Hepatocyte (in vitro differentiated cells): ENCODE data around the gene ZNF423. TPM values are rescaled to one million over a fixed set of nuclear protein-coding genes. Genes with fewer than 3 reads are reported as not detected.

Source experiments
- DNase-seq: peaks from one replicate; pipeline ENCODE4 v3.0.0-alpha.2; 2016; ENCODE audit warnings: low spot score
- H2AFZ ChIP-seq: fragments of 200-600 bp; sonication (generic); 2 replicates; pipeline ENCODE4 v1.6.0; 2016; ENCODE audit warnings: antibody characterized with exemption, mild to moderate bottlenecking
- H3K27ac ChIP-seq: fragments of 200-600 bp; sonication (generic); 2 replicates; pipeline ENCODE4 v1.5.1; 2016; ENCODE audit warnings: mild to moderate bottlenecking
- H3K27me3 ChIP-seq: fragments of 200-600 bp; sonication (generic); 2 replicates; pipeline ENCODE4 v1.6.1; 2016
- H3K36me3 ChIP-seq: fragments of 200-600 bp; sonication (generic); replicated peaks from 2 replicates; pipeline ENCODE4 v1.5.1; 2016; ENCODE audit warnings: low read depth; ENCODE audit not compliant: insufficient read depth
- H3K4me1 ChIP-seq: fragments of 200-600 bp; sonication (generic); 2 replicates; pipeline ENCODE4 v1.5.1; 2016; ENCODE audit warnings: mild to moderate bottlenecking, moderate library complexity; ENCODE audit not compliant: insufficient read depth
- H3K4me2 ChIP-seq: fragments of 200-600 bp; sonication (generic); 2 replicates; pipeline ENCODE4 v1.6.0; 2016
- H3K4me3 ChIP-seq: fragments of 200-600 bp; sonication (generic); 2 replicates; pipeline ENCODE4 v1.5.1; 2016; ENCODE audit warnings: mild to moderate bottlenecking
- H3K79me2 ChIP-seq: fragments of 200-600 bp; sonication (generic); 2 replicates; pipeline ENCODE4 v1.6.0; 2017; ENCODE audit warnings: mild to moderate bottlenecking
- H3K9me2 ChIP-seq: fragments of 200-600 bp; sonication (generic); replicated peaks from 2 replicates; pipeline ENCODE4 v1.6.0; 2017; ENCODE audit warnings: mild to moderate bottlenecking; ENCODE audit not compliant: insufficient read depth
- H3K9me3 ChIP-seq: fragments of 200-600 bp; sonication (generic); 2 replicates; pipeline ENCODE4 v1.5.1; 2016; ENCODE audit warnings: low read depth, mild to moderate bottlenecking
- H4K20me1 ChIP-seq: fragments of 200-600 bp; sonication (generic); 2 replicates; pipeline ENCODE4 v1.6.0; 2016; ENCODE audit warnings: mild to moderate bottlenecking; ENCODE audit not compliant: insufficient read depth, poor library complexity, severe bottlenecking
- CTCF ChIP-seq: fragments of 200-600 bp; sonication (generic); IDR thresholded peaks from 2 replicates; pipeline ENCODE4 v1.5.1; 2016; ENCODE audit warnings: antibody characterized with exemption, mild to moderate bottlenecking; ENCODE audit not compliant: poor library complexity
- EZH2 ChIP-seq: fragments of 200-600 bp; sonication (generic); IDR thresholded peaks from 2 replicates; pipeline ENCODE4 v1.6.1; 2016; ENCODE audit warnings: antibody characterized with exemption, mild to moderate bottlenecking, borderline replicate concordance
- EZH2phosphoT487 ChIP-seq: fragments of 200-600 bp; sonication (generic); IDR thresholded peaks from one replicate; pipeline ENCODE4 v1.6.1; 2018; ENCODE audit warnings: antibody characterized with exemption, mild to moderate bottlenecking, low read depth, moderate library complexity; ENCODE audit not compliant: unreplicated experiment, severe bottlenecking
- WGBS: methylation state at CpG from one replicate; pipeline ENCODE4 v1.1.6; 2016; ENCODE audit warnings: low lambda C conversion rate; ENCODE audit errors: missing lambda C conversion rate; 5-methylcytosine and 5-hydroxymethylcytosine counted together
- polyA plus RNA-seq: library from polyadenylated mRNA; unstranded; fragments of >200 nt; fragmentation: Nextera tagmentation; extraction: Ambion mirVana; gene quantifications from 2 replicates; pipeline ENCODE4 v1.2.1, GENCODE V29; 2016
- total RNA-seq: library from RNA; depleted of rRNA; stranded (reverse); fragments of >200 nt; gene quantifications from 2 replicates; pipeline ENCODE4 v1.2.3, GENCODE V29; 2014

Gene ZNF423
- total and polyA plus RNA-seq, 2 experiments from 2014 or later: 9.6 to 11.8 TPM

- no peaks in the 10 kb centered on the region for H3K36me3 ChIP-seq
- no peaks in the 10 kb centered on the region for H4K20me1 ChIP-seq
- WGBS: 77% methylated on average over 6 of the region's 6 CpGs
- no peaks in the 10 kb centered on the region for H3K9me2 ChIP-seq
- DNase-seq: no peak
- no peaks in the 10 kb centered on the region for H3K79me2 ChIP-seq
- H3K4me1 ChIP-seq: no peaks in the 10 kb centered on the region
- no peaks in the 10 kb centered on the region for H3K9me3 ChIP-seq
- H3K4me2 ChIP-seq: no peak overlapping the region
- H2AFZ ChIP-seq: no peak overlapping the region
- H3K4me3 ChIP-seq: no peak overlapping the region
- TF ChIP-seq EZH2phosphoT487 (no peak), EZH2 (no peak), CTCF (no peak)
- H3K27me3 ChIP-seq: no peaks in the 10 kb centered on the region
- no peak overlapping the region for H3K27ac ChIP-seq
Observed at GRCh38 chr16:49766225-49766624, 89.7 kb downstream of the ZNF423 start.

GRCh38 chr16:49763826-49764225 is 92.1 kb downstream of the ZNF423 start:
- Histone ChIP-seq H3K79me2 (peaks cover 1% of the 10 kb centered on the region), H3K4me3 (no peak overlapping the region), H3K9me2 (no peaks in the 10 kb centered on the region), H3K27me3 (no peaks in the 10 kb centered on the region), H3K4me2 (no peak overlapping the region), H3K4me1 (no peaks in the 10 kb centered on the region), H2AFZ (no peak overlapping the region), H3K27ac (no peak overlapping the region), H3K9me3 (no peaks in the 10 kb centered on the region), H4K20me1 (no peaks in the 10 kb centered on the region), H3K36me3 (no peaks in the 10 kb centered on the region)
- TF ChIP-seq CTCF (no peak), EZH2 (no peak), EZH2phosphoT487 (no peak)
- WGBS: 65% methylated on average over 10 of the region's 10 CpGs
- no peak for DNase-seq

GRCh38 chr16:49760815-49761214 is 95.1 kb downstream of the ZNF423 start:
- peaks cover 5% of the 10 kb centered on the region for H3K79me2 ChIP-seq
- no peaks in the 10 kb centered on the region for H4K20me1 ChIP-seq
- DNase-seq: no peak
- H3K9me3 ChIP-seq: no peaks in the 10 kb centered on the region
- H2AFZ ChIP-seq: no peak overlapping the region
- H3K27me3 ChIP-seq: no peaks in the 10 kb centered on the region
- H3K9me2 ChIP-seq: no peaks in the 10 kb centered on the region
- H3K4me1 ChIP-seq: no peaks in the 10 kb centered on the region
- 85% methylated on average over 7 of the region's 7 CpGs for WGBS
- H3K36me3 ChIP-seq: no peaks in the 10 kb centered on the region
- no peak overlapping the region for H3K4me3 ChIP-seq
- no peak overlapping the region for H3K4me2 ChIP-seq
- H3K27ac ChIP-seq: no peak overlapping the region
- TF ChIP-seq EZH2phosphoT487: no peak
- TF ChIP-seq CTCF: no peak
- no peak for TF ChIP-seq EZH2

- no peak for DNase-seq
- no peak overlapping the region for H2AFZ ChIP-seq
- H3K4me2 ChIP-seq: no peak overlapping the region
- H3K27ac ChIP-seq: no peak overlapping the region
- no peaks in the 10 kb centered on the region for H3K9me3 ChIP-seq
- peaks cover 9% of the 10 kb centered on the region for H3K79me2 ChIP-seq
- 72% methylated on average over 8 of the region's 9 CpGs for WGBS
- H3K9me2 ChIP-seq: no peaks in the 10 kb centered on the region
- H3K4me3 ChIP-seq: no peak overlapping the region
- H3K27me3 ChIP-seq: no peaks in the 10 kb centered on the region
- no peak for TF ChIP-seq EZH2phosphoT487
- TF ChIP-seq EZH2: no peak
- no peak for TF ChIP-seq CTCF
- H3K4me1 ChIP-seq: peaks cover 15% of the 10 kb centered on the region
- no peaks in the 10 kb centered on the region for H3K36me3 ChIP-seq
- no peaks in the 10 kb centered on the region for H4K20me1 ChIP-seq
Observed at GRCh38 chr16:49757559-49758069, 98.3 kb downstream of the ZNF423 start.
